HG03108 (cell line): Measurements from ENCODE around the gene UBE2I.
"Not testable (repeated sequence)": the region's sequence is repeated elsewhere in the genome, so short reads cannot be mapped to it uniquely, and the experiment has no call there.

Experiments used
- ATAC-seq: cut with Tn5 transposase; IDR thresholded peaks from one replicate; pipeline ENCODE4 v1.9.1; 2021; ENCODE audit warnings: moderate library complexity; ENCODE audit not compliant: unreplicated experiment

UBE2I gene

GRCh38 chr16:1328136-1328535, 18.7 kb downstream of the UBE2I start:
- ATAC-seq: not testable (repeated sequence)

- not testable (repeated sequence) for ATAC-seq
Measured at GRCh38 chr16:1328961-1329360, 19.5 kb downstream of the UBE2I start.

GRCh38 chr16:1330260-1330914, 21.0 kb downstream of the UBE2I start:
- no peak for ATAC-seq

- ATAC-seq: no peak
Measured at GRCh38 chr16:1330931-1331711, 21.7 kb downstream of the UBE2I start.

- ATAC-seq: no peak
Measured at GRCh38 chr16:1331712-1332617, 22.5 kb downstream of the UBE2I start.

- no peak for ATAC-seq
Measured at GRCh38 chr16:1332618-1333148, 23.2 kb downstream of the UBE2I start.

- no peak for ATAC-seq
Measured at GRCh38 chr16:1333149-1333812, 23.8 kb downstream of the UBE2I start, which contains the start of gene BAIAP3. Gene BAIAP3 (plus strand): TSS chr16:1333645. CDS start chr16:1338550, 4,905 bp downstream.

GRCh38 chr16:1333854-1334700, 24.6 kb downstream of the UBE2I start:
- ATAC-seq: no peak

- no peak for ATAC-seq
Measured at GRCh38 chr16:1334739-1335138, 25.3 kb downstream of the UBE2I start.

- no peak for ATAC-seq
Measured at GRCh38 chr16:1335211-1335971, 26.0 kb downstream of the UBE2I start.

GRCh38 chr16:1335996-1336395, 26.6 kb downstream of the UBE2I start:
- no peak for ATAC-seq

GRCh38 chr16:1336619-1337018, 27.2 kb downstream of the UBE2I start:
- no peak for ATAC-seq

- no peak for ATAC-seq
Measured at GRCh38 chr16:1337486-1337885, 28.1 kb downstream of the UBE2I start.

- no peak for ATAC-seq
Measured at GRCh38 chr16:1338119-1338730, 28.8 kb downstream of the UBE2I start.

GRCh38 chr16:1338855-1339675, 29.6 kb downstream of the UBE2I start:
- no peak for ATAC-seq

- ATAC-seq: no peak
Measured at GRCh38 chr16:1340730-1341494, 31.5 kb downstream of the UBE2I start.
